CD4-positive, CD25-positive, alpha-beta regulatory T cell (primary cell): ENCODE measurements around the gene EZR. TPM values are rescaled to one million over a fixed set of nuclear protein-coding genes. Genes with fewer than 3 reads are reported as not detected.

Source experiments
- ATAC-seq, 2 donors: fragments of 150-1000 bp; cut with Tn5 transposase; one replicate each; pipeline ENCODE4 v1.10.0; 2021; ENCODE audit warnings: low read depth in 2 of 2, moderate number of reproducible peaks in 2 of 2, moderate library complexity in 1 of 2
- DNase-seq, 3 donors: peaks; one replicate each; pipeline versions ENCODE4 v3.0.0 to v3.0.0-alpha.2; 2012 to 2022; ENCODE audit warnings: mixed read lengths in 1 of 3
- H3K27ac ChIP-seq: one replicate; pipeline ENCODE4 v1.7.0; 2013; ENCODE audit warnings: mild to moderate bottlenecking, low read length; ENCODE audit not compliant: insufficient read depth, poor library complexity, severe bottlenecking
- H3K27me3 ChIP-seq: one replicate; pipeline ENCODE4 v1.7.0; 2013; ENCODE audit warnings: low read length; ENCODE audit not compliant: control insufficient read depth, insufficient read depth
- H3K36me3 ChIP-seq: one replicate; pipeline ENCODE4 v1.7.0; 2013; ENCODE audit warnings: mild to moderate bottlenecking, low read length, moderate library complexity; ENCODE audit not compliant: control insufficient read depth, insufficient read depth
- H3K4me1 ChIP-seq: 2 replicates; pipeline ENCODE4 v1.7.0; 2013; ENCODE audit warnings: mild to moderate bottlenecking, low read length; ENCODE audit not compliant: insufficient read depth, control insufficient read depth, poor library complexity, severe bottlenecking
- H3K4me3 ChIP-seq: one replicate; pipeline ENCODE4 v1.7.0; 2013; ENCODE audit warnings: low read depth, mild to moderate bottlenecking, low read length, moderate library complexity
- H3K9me3 ChIP-seq, 2 experiments: 1 replicate in 1 of 2; 2 replicates in 1 of 2; pipeline ENCODE4 v1.7.0; 2013; ENCODE audit warnings: low read length in 2 of 2, mild to moderate bottlenecking in 1 of 2, moderate library complexity in 1 of 2; ENCODE audit not compliant: control insufficient read depth in 2 of 2
- H3K27ac Mint-ChIP-seq, 3 donors: one replicate each; pipeline ENCODE4 v1.8.0; 2020 to 2022; ENCODE audit warnings: mild to moderate bottlenecking in 3 of 3, mixed read lengths in 3 of 3, moderate library complexity in 2 of 3
- H3K27me3 Mint-ChIP-seq: one replicate; pipeline ENCODE4 v1.8.0; 2022; ENCODE audit warnings: mild to moderate bottlenecking, mixed read lengths
- H3K36me3 Mint-ChIP-seq: one replicate; pipeline ENCODE4 v1.8.0; 2020; ENCODE audit warnings: mixed read lengths
- H3K4me1 Mint-ChIP-seq, 4 donors: one replicate each; pipeline ENCODE4 v1.8.0; 2020 to 2022; ENCODE audit warnings: mixed read lengths in 4 of 4, mild to moderate bottlenecking in 1 of 4
- H3K4me3 Mint-ChIP-seq, 4 donors: one replicate each; pipeline ENCODE4 v1.8.0; 2020 to 2022; ENCODE audit warnings: mild to moderate bottlenecking in 4 of 4, mixed read lengths in 4 of 4, moderate library complexity in 3 of 4
- H3K9me3 Mint-ChIP-seq, 7 donors: one replicate each; pipeline ENCODE4 v1.8.0; 2020 to 2022; ENCODE audit warnings: mixed read lengths in 7 of 7, mild to moderate bottlenecking in 3 of 7, moderate library complexity in 2 of 7
- polyA plus RNA-seq, 4 donors: library from polyadenylated mRNA; unstranded; fragments of 300-500 nt; fragmentation: Illumina TruSeq; gene quantifications; one replicate each; pipeline ENCODE4 v1.2.3, GENCODE V29; 2021
- total RNA-seq: library from RNA; stranded (reverse); gene quantifications from one replicate; pipeline ENCODE4 v1.2.3, GENCODE V29; 2022

Gene EZR
- total and polyA plus RNA-seq, 5 donors from 2014 or later: 310 to 559 (median 396) TPM

DNA sequence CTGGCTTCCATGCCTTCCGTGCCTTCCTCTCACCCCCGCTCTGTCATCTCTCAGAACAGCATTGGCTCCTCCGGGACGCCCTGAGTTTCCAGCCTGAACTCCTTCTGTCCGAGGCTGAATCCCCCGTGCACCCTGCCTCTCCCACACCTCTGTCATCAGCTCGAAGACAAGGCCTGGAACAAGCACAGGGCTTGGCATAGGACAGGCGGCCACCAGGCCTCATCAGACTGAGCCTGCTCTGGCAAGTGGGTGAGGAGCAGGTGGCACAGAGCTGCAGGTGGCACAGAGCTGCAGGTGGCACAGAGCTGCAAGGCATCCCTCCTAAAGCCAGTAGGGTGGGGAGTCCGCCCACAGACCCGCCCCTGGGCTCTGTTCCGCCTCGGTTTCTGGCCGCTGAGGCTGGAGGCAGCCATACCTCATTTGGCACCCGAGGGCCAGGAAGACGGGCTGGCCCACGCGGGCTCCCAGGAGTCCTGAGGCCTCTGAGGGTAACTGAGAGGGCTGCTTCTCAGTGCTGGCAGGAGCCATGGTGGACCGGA, 60.2 kb downstream of the EZR start:
- DNase-seq (no peak), ATAC-seq (no peak)
- Mint-ChIP-seq H3K4me3 (peak overlapping the region in 1 of 4 donors; percentile 55), H3K9me3 (peaks cover 0 to 2% (median 0%) of the 10 kb centered on the region in 7 donors), H3K4me1 (peaks cover 0 to 3% (median 0%) of the 10 kb centered on the region in 4 donors), H3K27ac (no peak overlapping the region), H3K36me3 (peaks cover 25% of the 10 kb centered on the region), H3K27me3 (no peaks in the 10 kb centered on the region)
- Histone ChIP-seq H3K36me3 (peaks cover 21% of the 10 kb centered on the region), H3K27ac (no peak overlapping the region), H3K9me3 (no peaks in the 10 kb centered on the region), H3K27me3 (no peaks in the 10 kb centered on the region), H3K4me3 (no peak overlapping the region), H3K4me1 (no peaks in the 10 kb centered on the region)

DNA sequence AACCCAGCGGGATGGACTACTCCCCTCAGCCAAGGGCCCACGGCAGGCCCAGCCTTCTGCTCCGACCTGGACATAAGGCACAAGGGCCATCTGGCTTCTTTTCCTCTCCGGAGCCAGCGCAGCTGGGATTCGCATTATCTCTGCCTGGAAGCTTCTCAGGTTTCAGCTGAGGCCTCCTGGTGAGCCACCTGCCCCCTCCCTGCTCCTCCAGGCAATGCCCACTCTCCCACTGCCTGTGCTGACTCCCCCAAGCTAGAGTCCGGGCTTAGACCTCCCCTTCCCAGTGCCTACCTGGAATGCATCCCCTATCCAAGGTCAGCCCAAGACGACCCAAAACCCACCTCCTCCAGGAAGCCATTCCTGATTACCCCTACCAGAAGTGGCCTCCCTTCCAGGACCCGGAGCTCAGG, 60.7 kb downstream of the EZR start:
- Mint-ChIP-seq H3K4me3 (peak overlapping the region in 1 of 4 donors; percentile 78), H3K36me3 (peaks cover 21% of the 10 kb centered on the region), H3K27me3 (no peaks in the 10 kb centered on the region), H3K27ac (peak overlapping the region in 1 of 3 donors; percentile 66), H3K4me1 (peaks cover 0 to 3% (median 0%) of the 10 kb centered on the region in 4 donors), H3K9me3 (peaks cover 0 to 2% (median 0%) of the 10 kb centered on the region in 7 donors)
- ATAC-seq (no peak), DNase-seq (no peak)
- Histone ChIP-seq H3K4me1 (no peaks in the 10 kb centered on the region), H3K9me3 (no peaks in the 10 kb centered on the region), H3K4me3 (no peak overlapping the region), H3K27me3 (no peaks in the 10 kb centered on the region), H3K36me3 (peaks cover 22% of the 10 kb centered on the region), H3K27ac (no peak overlapping the region)

DNA sequence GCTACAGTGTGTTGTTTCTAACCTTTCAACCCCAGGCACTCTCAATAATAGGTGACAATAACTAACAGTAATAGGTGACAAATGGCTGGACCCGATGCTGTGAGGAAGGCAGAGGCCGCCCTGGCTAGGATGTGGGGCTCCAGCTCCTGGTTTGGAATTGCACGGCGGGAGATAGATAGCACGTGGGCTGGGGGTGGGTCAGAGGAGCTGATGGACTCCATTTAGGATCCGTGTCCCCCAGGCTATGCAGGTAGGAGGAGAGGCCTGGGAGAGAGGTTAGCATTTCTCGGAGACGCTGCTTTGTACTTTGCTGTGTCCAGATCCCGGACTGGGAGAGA, 61.4 kb downstream of the EZR start:
- Histone ChIP-seq H3K36me3 (peaks cover 22% of the 10 kb centered on the region), H3K4me3 (no peak overlapping the region), H3K4me1 (no peaks in the 10 kb centered on the region), H3K27ac (no peak overlapping the region), H3K9me3 (no peaks in the 10 kb centered on the region), H3K27me3 (no peaks in the 10 kb centered on the region)
- no peak for ATAC-seq
- Mint-ChIP-seq H3K27ac (peak overlapping the region in 1 of 3 donors; percentile 43), H3K36me3 (peaks cover 20% of the 10 kb centered on the region), H3K27me3 (no peaks in the 10 kb centered on the region), H3K4me1 (peaks cover 0 to under 1% (median 0%) of the 10 kb centered on the region in 4 donors), H3K9me3 (peaks cover 0 to 2% (median 0%) of the 10 kb centered on the region in 7 donors), H3K4me3 (no peak overlapping the region)
- no peak for DNase-seq

DNA sequence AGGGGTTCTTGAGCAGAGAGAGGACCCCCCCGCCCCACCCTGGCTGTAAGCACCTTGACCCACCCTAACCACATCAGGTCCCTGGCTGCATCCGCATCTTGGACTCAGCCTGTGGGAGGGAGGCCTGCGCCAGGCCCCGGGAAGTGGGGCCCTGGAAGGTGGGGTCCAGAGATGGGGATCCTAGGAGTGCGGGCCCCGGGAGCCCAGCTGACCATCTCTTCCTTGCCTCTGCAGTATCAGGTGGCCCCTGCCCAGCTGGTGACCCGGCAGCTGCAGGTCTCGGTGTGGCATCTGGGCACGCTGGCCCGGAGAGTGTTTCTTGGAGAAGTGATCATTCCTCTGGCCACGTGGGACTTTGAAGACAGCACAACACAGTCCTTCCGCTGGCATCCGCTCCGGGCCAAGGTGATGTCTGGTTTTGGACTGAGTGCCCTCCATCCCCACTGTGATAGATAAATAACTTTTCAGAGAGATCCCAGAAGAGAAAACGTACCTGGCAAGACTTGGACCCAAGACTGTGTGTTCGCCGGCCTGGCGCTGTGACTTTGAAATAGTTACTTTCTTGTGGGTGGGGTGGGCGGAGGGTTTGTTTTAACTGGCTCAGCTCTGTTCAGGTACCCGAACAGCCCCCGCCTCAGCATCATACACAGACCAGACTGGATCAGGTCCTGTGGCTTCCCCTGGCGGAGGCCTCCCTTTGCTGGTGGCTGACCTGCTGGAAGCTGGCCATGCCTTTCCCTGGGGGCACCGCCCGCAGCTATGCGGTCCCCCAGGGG, 62.0 kb downstream of the EZR start:
- Mint-ChIP-seq H3K9me3 (peaks cover 0 to 2% (median 0%) of the 10 kb centered on the region in 7 donors), H3K27ac (peak overlapping the region in 1 of 3 donors; percentile 43), H3K4me3 (no peak overlapping the region), H3K27me3 (no peaks in the 10 kb centered on the region), H3K36me3 (peaks cover 18% of the 10 kb centered on the region), H3K4me1 (no peaks in the 10 kb centered on the region)
- Histone ChIP-seq H3K4me3 (no peak overlapping the region), H3K27ac (no peak overlapping the region), H3K9me3 (no peaks in the 10 kb centered on the region), H3K27me3 (no peaks in the 10 kb centered on the region), H3K4me1 (no peaks in the 10 kb centered on the region), H3K36me3 (peaks cover 19% of the 10 kb centered on the region)
- DNase-seq: no peak
- no peak for ATAC-seq

DNA sequence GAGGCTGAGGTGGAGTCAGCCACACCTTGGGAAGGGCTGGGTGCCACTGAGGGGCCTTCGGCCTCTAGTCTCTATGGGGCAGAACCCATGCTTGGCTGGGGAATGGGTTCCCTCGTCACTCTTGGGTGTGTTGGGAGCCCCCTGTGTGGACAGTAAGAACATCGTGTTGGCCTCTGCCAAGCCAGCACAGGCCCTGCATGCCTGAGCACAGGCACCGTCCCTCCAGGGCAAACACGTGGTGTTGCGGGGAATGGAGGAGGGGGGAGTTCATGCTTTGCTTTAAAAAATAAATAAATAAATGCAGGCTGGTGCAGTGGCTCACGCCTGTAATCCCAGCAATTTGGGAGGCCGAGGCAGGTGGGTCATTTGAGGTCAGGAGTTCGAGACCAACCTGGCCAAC, 63.0 kb downstream of the EZR start:
- no peaks in the 10 kb centered on the region for H3K9me3 Mint-ChIP-seq
- H3K27me3 Mint-ChIP-seq: no peaks in the 10 kb centered on the region

DNA sequence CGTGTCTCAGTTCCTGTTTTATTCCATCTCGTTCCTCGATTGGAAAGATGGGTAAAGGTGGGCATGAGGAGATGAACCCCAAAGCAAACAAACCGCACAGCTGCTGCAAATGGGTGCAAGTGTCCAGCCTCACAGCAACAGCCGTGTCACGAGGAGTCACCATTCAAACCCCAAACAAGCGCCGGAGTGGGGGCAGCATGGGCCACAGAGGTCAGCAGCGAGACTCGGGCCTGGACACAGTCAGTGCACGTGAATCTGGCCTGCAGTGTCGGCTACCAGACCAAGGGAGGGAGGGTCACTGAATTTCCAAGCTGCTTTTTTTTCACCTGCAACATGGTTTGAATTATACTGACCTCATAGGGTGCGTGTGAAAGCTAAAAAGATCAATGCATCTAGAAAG, 63.5 kb downstream of the EZR start:
- DNase-seq: no peak
- Histone ChIP-seq H3K36me3 (peaks cover 22% of the 10 kb centered on the region), H3K27ac (no peak overlapping the region), H3K27me3 (no peaks in the 10 kb centered on the region), H3K9me3 (no peaks in the 10 kb centered on the region), H3K4me3 (no peak overlapping the region), H3K4me1 (no peaks in the 10 kb centered on the region)
- Mint-ChIP-seq H3K27me3 (no peaks in the 10 kb centered on the region), H3K9me3 (no peaks in the 10 kb centered on the region), H3K4me3 (no peak overlapping the region), H3K27ac (no peak overlapping the region), H3K36me3 (peaks cover 13% of the 10 kb centered on the region), H3K4me1 (no peaks in the 10 kb centered on the region)
- no peak for ATAC-seq

More for the DNA sequence above, 63.0 kb downstream of the EZR start:
- Histone ChIP-seq H3K4me3 (no peak overlapping the region), H3K9me3 (no peaks in the 10 kb centered on the region), H3K36me3 (peaks cover 22% of the 10 kb centered on the region), H3K27me3 (no peaks in the 10 kb centered on the region), H3K4me1 (no peaks in the 10 kb centered on the region), H3K27ac (no peak overlapping the region)
- Mint-ChIP-seq H3K4me1 (no peaks in the 10 kb centered on the region), H3K27ac (no peak overlapping the region), H3K36me3 (peaks cover 13% of the 10 kb centered on the region), H3K4me3 (no peak overlapping the region)
- ATAC-seq (no peak), DNase-seq (no peak)

DNA sequence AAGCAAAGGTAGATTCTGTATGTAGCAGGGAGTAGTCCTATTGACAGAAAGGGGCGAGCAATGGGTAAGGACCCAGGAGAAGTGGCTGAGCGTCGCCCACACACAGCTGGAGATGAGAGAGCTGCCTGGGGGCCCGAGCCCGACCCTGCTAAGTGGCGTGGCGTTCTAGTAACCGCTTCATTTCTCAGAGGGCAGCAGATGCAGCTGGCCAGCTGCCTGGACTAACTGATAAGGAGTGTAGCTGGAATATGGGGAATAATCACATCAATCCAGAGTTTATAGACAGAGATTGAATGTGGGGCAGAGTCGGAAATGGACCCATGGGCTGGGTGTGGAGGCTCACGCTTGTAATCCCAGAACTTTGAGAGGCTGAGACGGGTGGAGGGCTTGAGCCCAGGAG, 64.4 kb downstream of the EZR start:
- ATAC-seq (no peak), DNase-seq (no peak)
- peak overlapping the region in 1 of 3 donors; percentile 82 for H3K27ac Mint-ChIP-seq
- Histone ChIP-seq H3K9me3 (no peaks in the 10 kb centered on the region), H3K27me3 (no peaks in the 10 kb centered on the region), H3K36me3 (peaks cover 30% of the 10 kb centered on the region), H3K4me3 (no peak overlapping the region), H3K4me1 (no peaks in the 10 kb centered on the region), H3K27ac (no peak overlapping the region)
- no peak overlapping the region for H3K4me3 Mint-ChIP-seq
- no peaks in the 10 kb centered on the region for H3K27me3 Mint-ChIP-seq
- H3K4me1 Mint-ChIP-seq: peaks cover 0 to 1% (median 0%) of the 10 kb centered on the region in 4 donors
- peaks cover 20% of the 10 kb centered on the region for H3K36me3 Mint-ChIP-seq
- H3K9me3 Mint-ChIP-seq: no peaks in the 10 kb centered on the region

DNA sequence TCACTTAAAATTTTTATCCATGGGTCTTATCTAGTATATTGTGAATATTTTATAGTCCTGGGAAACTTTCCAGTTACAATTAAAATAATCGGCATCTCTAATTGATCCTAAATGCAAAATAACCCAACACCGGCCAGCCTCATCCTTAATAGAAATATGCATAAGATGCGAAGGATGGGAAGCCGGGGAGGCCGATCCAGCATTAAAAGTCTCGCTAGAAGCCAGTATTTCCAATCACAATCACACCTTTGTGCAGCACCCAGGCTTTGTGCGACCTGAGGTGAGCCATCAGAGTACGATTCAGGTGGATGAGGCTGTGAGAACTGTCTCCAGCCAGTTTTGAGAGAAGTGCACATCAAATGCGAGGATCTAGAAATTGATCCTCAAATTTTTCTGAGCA, 65.4 kb downstream of the EZR start:
- no peak overlapping the region for H3K4me3 Mint-ChIP-seq
- peaks cover 31% of the 10 kb centered on the region for H3K36me3 ChIP-seq
- no peak for ATAC-seq
- no peak overlapping the region for H3K4me3 ChIP-seq
- H3K27me3 ChIP-seq: no peaks in the 10 kb centered on the region
- no peaks in the 10 kb centered on the region for H3K9me3 ChIP-seq
- H3K9me3 Mint-ChIP-seq: no peaks in the 10 kb centered on the region
- no peak overlapping the region for H3K27ac ChIP-seq
- no peaks in the 10 kb centered on the region for H3K4me1 ChIP-seq
- peaks cover 23% of the 10 kb centered on the region for H3K36me3 Mint-ChIP-seq
- DNase-seq: no peak
- peaks cover 0 to 3% (median 0%) of the 10 kb centered on the region in 4 donors for H3K4me1 Mint-ChIP-seq
- no peak overlapping the region for H3K27ac Mint-ChIP-seq
- no peaks in the 10 kb centered on the region for H3K27me3 Mint-ChIP-seq
